ENCODE data around the gene ABT1. TPM values are rescaled to one million over a fixed set of nuclear protein-coding genes. Genes with fewer than 3 reads are reported as not detected.

The ABT1 gene
- polyA plus RNA-seq, 1 of the 3 experiments (the other 2 are of a cell fraction), result 15.4 TPM

DNA sequence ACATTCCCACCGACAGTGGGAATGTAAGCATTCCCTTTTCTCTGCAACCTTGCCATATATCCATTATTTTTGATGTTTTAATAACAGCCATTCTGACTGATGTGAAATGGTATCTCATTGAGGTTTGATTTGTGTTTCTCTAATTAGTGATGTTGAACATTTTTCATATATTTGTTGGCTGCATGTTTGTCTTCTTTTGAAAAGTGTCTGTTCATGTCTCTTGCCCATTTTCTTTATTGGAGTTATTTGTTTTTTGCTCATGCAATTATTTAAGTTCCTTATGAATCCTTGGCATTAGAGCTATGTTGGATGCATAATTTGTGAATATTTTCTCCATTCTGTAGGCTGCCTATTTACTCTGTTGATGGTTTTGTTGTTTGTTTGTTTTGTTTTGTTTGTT is 18.0 kb upstream of the ABT1 start:
- ChIA-PET CTCF (interaction anchor here (12.1 kb wide), 1 partner anchor 14 kb away, joined by 183 read pairs; the partner anchor contains the start of gene ABT1), POLR2A (no interaction called here)
- no peaks in the 10 kb centered on the region for H4K20me1 ChIP-seq (ENCODE audit: insufficient read depth)

More for the DNA sequence above, 18.0 kb upstream of the ABT1 start:
- Histone ChIP-seq H2AFZ (ENCODE audit: low read depth) (no peak overlapping the region), H3K4me3 (ENCODE audit: low read depth in 2 of 2, low read length in 1 of 2) (no peak overlapping the region), H3K4me1 (ENCODE audit: control insufficient read depth in 1 of 2, insufficient read depth in 2 of 2, low read depth in 1 of 2, low read length in 1 of 2) (no peaks in the 10 kb centered on the region), H3K36me3 (replicated peaks in 1 of 2; ENCODE audit: control insufficient read depth in 1 of 2, insufficient read depth in 2 of 2, low read length in 1 of 2) (no peaks in the 10 kb centered on the region), H3K27ac (ENCODE audit: low read depth in 2 of 2, low read length in 1 of 2) (no peak overlapping the region), H3K79me2 (ENCODE audit: insufficient read depth) (no peaks in the 10 kb centered on the region), H3K9ac (no peak overlapping the region), H3K4me2 (no peak overlapping the region), H3K9me3 (peaks cover 4% of the 10 kb centered on the region; the same call in 1 of the 2 replicates), H3F3A (replicated peaks; ENCODE audit: insufficient read depth) (peaks cover 6% of the 10 kb centered on the region), H3K27me3 (ENCODE audit: insufficient read depth) (peaks cover 12% of the 10 kb centered on the region), H3K9me2 (no peaks in the 10 kb centered on the region)
- TF ChIP-seq CTCF (IDR thresholded peaks at IDR 0.05), result no peak
- TF ChIP-seq FOXJ3 (CRISPR knock-in tag; IDR thresholded peaks at IDR 0.05), result no peak
- TF ChIP-seq ZBTB33 (IDR thresholded peaks at IDR 0.05; ENCODE audit: borderline replicate concordance, low read depth), result no peak
- no peak for TF ChIP-seq CHD2 (IDR thresholded peaks at IDR 0.05; ENCODE audit: low read length, partially characterized antibody)
- TF ChIP-seq, protein P1, sequence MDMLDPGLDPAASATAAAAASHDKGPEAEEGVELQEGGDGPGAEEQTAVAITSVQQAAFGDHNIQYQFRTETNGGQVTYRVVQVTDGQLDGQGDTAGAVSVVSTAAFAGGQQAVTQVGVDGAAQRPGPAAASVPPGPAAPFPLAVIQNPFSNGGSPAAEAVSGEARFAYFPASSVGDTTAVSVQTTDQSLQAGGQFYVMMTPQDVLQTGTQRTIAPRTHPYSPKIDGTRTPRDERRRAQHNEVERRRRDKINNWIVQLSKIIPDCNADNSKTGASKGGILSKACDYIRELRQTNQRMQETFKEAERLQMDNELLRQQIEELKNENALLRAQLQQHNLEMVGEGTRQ (IDR thresholded peaks at IDR 0.05; ENCODE audit: borderline replicate concordance, low read depth, low read length), result no peak
- no peak for TF ChIP-seq EZH2phosphoT487 (IDR thresholded peaks at IDR 0.05; ENCODE audit: borderline replicate concordance, low read depth)
- TF ChIP-seq TAF1 (IDR thresholded peaks at IDR 0.05; ENCODE audit: borderline replicate concordance, low read depth, low read length), result no peak
- TF ChIP-seq, protein P2, sequence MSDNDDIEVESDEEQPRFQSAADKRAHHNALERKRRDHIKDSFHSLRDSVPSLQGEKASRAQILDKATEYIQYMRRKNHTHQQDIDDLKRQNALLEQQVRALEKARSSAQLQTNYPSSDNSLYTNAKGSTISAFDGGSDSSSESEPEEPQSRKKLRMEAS (IDR thresholded peaks at IDR 0.05; ENCODE audit: low read depth), result no peak
- no peak for TF ChIP-seq FOSL2 (IDR thresholded peaks at IDR 0.05; ENCODE audit: borderline replicate concordance, low read depth)
- TF ChIP-seq POLR2AphosphoS5 (IDR thresholded peaks at IDR 0.05; ENCODE audit: low read depth, low read length), result no peak
- no peak for TF ChIP-seq NRF1 (IDR thresholded peaks at IDR 0.05; ENCODE audit: low read depth, low read length)
- no peak for TF ChIP-seq IRF3 (IDR thresholded peaks at IDR 0.05; ENCODE audit: low read depth, low read length)
- no peak for TF ChIP-seq YY1 (IDR thresholded peaks at IDR 0.05; ENCODE audit: low read depth)
- TF ChIP-seq MXI1 (IDR thresholded peaks at IDR 0.05; ENCODE audit: low read depth, low read length), result no peak
- TF ChIP-seq ELF1 (IDR thresholded peaks at IDR 0.05), result no peak
- TF ChIP-seq, protein P3, sequence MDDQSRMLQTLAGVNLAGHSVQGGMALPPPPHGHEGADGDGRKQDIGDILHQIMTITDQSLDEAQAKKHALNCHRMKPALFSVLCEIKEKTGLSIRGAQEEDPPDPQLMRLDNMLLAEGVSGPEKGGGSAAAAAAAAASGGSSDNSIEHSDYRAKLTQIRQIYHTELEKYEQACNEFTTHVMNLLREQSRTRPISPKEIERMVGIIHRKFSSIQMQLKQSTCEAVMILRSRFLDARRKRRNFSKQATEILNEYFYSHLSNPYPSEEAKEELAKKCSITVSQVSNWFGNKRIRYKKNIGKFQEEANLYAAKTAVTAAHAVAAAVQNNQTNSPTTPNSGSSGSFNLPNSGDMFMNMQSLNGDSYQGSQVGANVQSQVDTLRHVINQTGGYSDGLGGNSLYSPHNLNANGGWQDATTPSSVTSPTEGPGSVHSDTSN (IDR thresholded peaks at IDR 0.05), result no peak
- no peak for DNase-seq
- 96% methylated on average over 1 of the region's 1 CpG for WGBS (ENCODE audit: low lambda C conversion rate)

Data from SK-N-SH (cell line).